ENCODE results near the gene RSPH10B.
"Not testable (repeated sequence)": the region's sequence is repeated elsewhere in the genome, so short reads cannot be mapped to it uniquely, and the experiment has no call there.

The RSPH10B gene

GRCh38 chr7:5931905-5932644 is 38.4 kb downstream of the RSPH10B start:
- in situ Hi-C loops (cut with HindIII; ENCODE audit: low pct_ligation_motif_present, low pct_unique_long_range_greater_than_20kb, low sequenced_read_pairs) = not testable (repeated sequence)
- DNase-seq = peak; percentile 73

DNA sequence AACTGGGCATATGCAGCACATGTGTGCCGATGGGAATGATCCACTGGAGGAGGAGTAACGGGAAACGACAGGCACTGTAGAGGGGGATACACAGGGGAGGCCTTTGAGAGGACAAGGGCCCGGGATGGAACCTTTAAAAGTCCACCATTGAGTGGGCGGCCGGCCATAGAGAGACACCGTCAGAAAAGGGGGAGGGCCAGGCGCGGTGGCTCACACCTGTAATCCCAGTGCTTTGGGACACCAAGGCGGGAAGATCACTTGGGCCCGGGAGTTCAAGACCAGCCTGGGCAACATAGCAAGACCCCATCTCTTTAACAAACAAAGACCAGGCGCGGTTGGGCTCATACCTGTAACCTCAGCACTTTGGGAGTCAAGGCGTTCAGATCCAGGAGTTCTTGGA is 39.2 kb downstream of the RSPH10B start:
- in situ Hi-C loops (cut with HindIII; ENCODE audit: low pct_ligation_motif_present, low pct_unique_long_range_greater_than_20kb, low sequenced_read_pairs); DNase-seq: not testable (repeated sequence)

GRCh38 chr7:5930290-5930689 is 40.2 kb downstream of the RSPH10B start:
- DNase-seq; in situ Hi-C loops (cut with HindIII; ENCODE audit: low pct_ligation_motif_present, low pct_unique_long_range_greater_than_20kb, low sequenced_read_pairs): not testable (repeated sequence)

DNA sequence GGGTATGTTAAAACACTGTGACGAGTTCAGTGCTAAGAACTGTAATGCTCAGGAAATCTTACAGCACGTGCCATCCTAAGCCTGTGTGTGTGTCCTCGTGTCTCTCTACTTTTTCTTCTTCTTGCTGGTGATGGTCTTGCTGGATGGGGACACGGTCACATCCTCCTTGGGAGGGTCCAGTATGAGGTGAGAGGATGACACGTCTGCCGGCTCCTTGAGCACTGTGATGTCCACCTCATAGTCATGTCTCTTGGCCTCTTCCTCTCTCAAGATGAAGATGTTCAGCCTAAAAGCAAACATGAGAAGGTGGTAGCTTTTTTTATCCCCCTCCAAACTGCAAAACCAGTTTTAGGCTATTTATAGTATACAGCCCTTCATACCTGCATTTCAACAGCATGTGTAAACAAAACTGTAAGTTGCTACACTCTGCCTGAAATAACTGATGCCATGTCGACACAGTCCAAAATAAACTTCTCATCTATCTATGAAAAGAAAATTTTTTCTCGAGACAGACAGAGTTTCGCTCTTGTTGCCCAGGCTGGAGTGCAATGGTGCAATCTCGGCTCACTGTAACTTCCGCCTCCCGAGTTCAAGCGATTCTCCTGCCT is 44.1 kb downstream of the RSPH10B start:
- DNase-seq; in situ Hi-C loops (cut with HindIII; ENCODE audit: low pct_ligation_motif_present, low pct_unique_long_range_greater_than_20kb, low sequenced_read_pairs): not testable (repeated sequence)

DNA sequence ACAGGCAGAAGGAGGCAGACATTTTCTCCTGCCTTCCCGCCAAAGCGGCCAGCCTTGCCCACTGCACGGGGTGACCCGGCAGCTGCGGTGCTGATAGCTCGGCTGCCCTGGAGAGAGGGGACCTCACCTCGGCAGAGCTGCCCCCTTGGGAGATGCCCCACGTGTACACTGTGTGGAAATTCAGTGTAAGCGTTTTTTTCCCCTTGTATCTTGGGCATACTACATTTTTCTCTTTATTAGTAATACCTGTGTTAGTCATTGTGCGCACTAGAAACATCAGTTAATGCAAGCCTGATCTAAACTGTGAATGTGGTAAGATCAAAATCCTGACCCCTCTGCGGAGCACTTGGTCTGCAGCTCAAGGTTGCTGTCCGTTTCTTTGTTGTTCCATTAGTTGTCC is 45.9 kb downstream of the RSPH10B start:
- in situ Hi-C loops (cut with HindIII; ENCODE audit: low pct_ligation_motif_present, low pct_unique_long_range_greater_than_20kb, low sequenced_read_pairs); DNase-seq: not testable (repeated sequence)

- DNase-seq; in situ Hi-C loops (cut with HindIII; ENCODE audit: low pct_ligation_motif_present, low pct_unique_long_range_greater_than_20kb, low sequenced_read_pairs): not testable (repeated sequence)
Observed at GRCh38 chr7:5924180-5924579, 46.3 kb downstream of the RSPH10B start.

DNA sequence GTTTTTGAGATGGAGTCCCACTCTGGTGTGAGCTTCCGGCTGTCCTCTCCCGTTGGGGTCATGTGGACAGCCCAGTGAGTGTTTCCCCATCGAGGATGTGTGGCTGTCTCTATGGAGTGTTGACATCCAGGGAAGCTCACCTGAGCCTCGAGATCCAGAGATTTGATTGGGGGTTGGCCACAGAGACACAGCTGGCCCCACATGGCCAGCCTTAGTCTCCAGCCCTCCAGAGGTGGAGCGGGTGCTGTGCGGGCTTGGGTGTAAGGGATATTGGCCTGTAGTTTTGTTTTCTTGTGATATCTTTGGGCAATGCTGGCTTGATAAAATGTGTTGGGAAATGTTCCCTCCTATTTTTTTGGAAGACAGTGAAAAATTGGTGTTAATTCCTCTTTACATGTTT is 54.0 kb downstream of the RSPH10B start:
- in situ Hi-C loops (cut with HindIII; ENCODE audit: low pct_ligation_motif_present, low pct_unique_long_range_greater_than_20kb, low sequenced_read_pairs); DNase-seq: not testable (repeated sequence)

GRCh38 chr7:5908835-5909234 is 61.7 kb downstream of the RSPH10B start:
- DNase-seq; in situ Hi-C loops (cut with HindIII; ENCODE audit: low pct_ligation_motif_present, low pct_unique_long_range_greater_than_20kb, low sequenced_read_pairs): not testable (repeated sequence)

DNA sequence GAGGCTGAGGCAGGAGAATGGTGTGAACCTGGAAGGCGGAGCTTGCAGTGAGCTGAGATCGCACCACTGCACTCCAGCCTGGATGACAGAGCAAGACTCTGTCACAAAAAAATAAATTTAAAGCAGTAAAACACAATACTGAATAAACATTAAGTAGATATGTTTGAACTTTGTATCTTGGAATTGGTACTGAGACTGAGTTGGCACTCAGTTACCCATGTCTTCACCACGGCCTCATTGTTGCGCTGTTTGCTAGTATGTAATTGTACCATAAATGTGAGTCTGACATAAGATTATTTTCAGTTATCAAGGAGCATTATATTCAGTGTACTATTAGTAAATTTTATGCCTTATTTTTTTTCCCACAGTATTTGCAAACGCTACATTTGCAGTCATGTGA is 65.8 kb downstream of the RSPH10B start:
- in situ Hi-C loops (cut with HindIII; ENCODE audit: low pct_ligation_motif_present, low pct_unique_long_range_greater_than_20kb, low sequenced_read_pairs); DNase-seq: not testable (repeated sequence)

DNA sequence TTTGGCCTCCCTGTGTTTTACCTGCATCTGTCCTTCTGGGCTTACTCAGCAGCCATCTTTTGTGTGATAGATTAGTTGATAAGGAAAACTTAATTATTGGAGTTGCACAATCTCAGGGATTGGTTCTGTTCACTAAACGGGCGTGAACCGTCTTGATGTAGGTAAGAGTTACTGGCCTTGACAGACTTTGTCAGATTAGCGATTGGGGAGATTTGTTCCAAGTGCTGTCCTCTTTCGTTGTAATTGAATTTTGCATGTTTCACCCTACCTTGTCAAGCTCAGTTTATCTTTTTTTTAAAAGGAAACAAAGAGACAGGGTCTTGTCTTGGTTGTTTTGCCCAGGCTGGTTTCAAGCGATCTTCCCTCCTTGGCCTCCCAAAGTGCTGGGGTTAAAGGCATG is 67.5 kb downstream of the RSPH10B start:
- DNase-seq; in situ Hi-C loops (cut with HindIII; ENCODE audit: low pct_ligation_motif_present, low pct_unique_long_range_greater_than_20kb, low sequenced_read_pairs): not testable (repeated sequence)

DNA sequence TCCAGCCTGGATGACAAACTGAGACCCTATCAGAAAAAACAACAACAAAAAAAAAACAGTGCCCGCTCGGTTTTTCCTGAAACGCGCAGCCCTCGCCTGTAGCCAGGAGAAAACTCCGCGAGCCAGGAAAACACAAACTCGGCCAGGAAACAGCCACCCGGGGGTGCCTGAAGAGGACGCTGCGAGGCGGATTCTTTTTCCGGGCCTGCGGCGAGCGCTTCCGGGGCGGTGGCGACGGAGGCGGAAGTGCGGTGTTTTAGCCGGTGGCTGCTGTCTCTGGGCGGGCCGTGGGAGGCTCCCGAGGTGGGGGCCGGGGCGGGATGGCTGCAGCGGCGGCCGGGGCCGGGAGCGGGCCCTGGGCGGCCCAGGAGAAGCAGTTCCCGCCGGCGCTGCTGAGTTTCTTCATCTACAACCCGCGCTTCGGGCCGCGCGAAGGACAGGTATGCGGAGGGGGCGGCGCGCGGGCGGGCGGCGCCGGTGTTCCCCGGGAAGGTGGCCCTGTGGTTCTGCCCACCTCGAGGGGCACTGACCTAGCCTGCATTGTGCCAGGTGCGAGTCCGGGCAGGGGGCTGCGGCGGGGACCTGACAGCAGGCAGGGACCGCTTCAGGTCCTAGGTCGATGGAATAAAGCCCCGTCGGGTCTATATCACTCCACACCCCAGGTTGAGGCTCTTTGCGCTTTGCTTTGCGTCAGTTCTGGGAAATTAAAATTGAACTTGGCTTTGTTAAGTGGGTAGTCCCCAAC is 71.8 kb downstream of the RSPH10B start, which contains the start of gene CCZ1:
Gene CCZ1 (plus strand): TSS at position 254 of the 745 bp plus-strand sequence. CDS start 67 bp downstream, at position 321.
- in situ Hi-C loops (cut with HindIII; ENCODE audit: low pct_ligation_motif_present, low pct_unique_long_range_greater_than_20kb, low sequenced_read_pairs) = not testable (repeated sequence)
- peak; percentile 81 for DNase-seq

DNA sequence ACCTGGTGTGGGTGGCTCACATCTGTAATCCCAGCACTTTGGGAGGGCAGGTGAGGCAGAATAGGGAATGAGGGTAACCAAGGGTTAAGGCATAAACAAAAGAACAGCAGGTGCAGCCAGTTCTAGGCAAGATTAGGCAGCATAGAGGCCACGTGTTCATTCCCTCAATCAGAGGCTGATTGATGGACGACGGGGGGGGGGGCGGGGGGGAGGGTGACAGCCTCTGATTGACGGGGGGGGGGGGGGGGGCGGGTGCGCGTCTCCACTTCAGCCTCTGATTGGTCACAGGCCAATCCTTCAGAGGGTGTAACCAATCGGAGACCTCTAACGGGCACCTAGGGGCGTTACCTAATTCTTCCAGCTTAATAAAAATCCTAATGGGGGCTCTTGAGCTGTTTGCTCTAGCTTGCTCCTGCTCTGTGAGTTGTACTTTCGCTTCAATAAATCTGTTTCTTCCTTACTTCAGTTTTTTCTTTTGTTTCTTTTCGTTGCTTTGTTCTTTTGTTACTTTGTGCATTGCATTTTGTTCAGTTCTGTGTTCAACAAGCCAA is 73.0 kb downstream of the RSPH10B start:
- in situ Hi-C loops (cut with HindIII; ENCODE audit: low pct_ligation_motif_present, low pct_unique_long_range_greater_than_20kb, low sequenced_read_pairs); DNase-seq: not testable (repeated sequence)

GRCh38 chr7:5892498-5892897 is 78.0 kb downstream of the RSPH10B start:
- in situ Hi-C loops (cut with HindIII; ENCODE audit: low pct_ligation_motif_present, low pct_unique_long_range_greater_than_20kb, low sequenced_read_pairs) = no loop called here

DNA sequence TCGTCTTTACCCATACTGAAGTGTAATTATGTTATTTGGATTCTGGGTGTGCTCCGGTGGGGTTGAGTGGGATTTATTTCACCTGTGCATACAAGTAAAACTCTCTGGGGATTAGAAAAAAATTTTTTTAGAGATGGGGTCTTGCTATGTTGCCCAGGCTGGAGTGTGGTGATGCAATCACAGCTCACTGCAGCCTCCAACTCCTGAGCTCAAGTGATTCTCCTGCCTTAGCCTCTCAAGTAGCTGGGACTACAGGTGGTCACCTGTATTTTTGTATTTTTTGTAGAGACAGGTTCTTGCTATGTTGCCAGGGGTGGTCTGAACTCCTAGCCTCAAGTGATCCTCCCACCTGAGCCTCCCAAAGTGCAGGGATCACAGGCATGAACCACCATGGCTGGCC is 80.2 kb downstream of the RSPH10B start:
- DNase-seq; in situ Hi-C loops (cut with HindIII; ENCODE audit: low pct_ligation_motif_present, low pct_unique_long_range_greater_than_20kb, low sequenced_read_pairs): not testable (repeated sequence)

More at GRCh38 chr7:5892498-5892897, 78.0 kb downstream of the RSPH10B start:
- DNase-seq = no peak

- in situ Hi-C loops (cut with HindIII; ENCODE audit: low pct_ligation_motif_present, low pct_unique_long_range_greater_than_20kb, low sequenced_read_pairs); DNase-seq: not testable (repeated sequence)
Observed at GRCh38 chr7:5888021-5888420, 82.5 kb downstream of the RSPH10B start.

DNA sequence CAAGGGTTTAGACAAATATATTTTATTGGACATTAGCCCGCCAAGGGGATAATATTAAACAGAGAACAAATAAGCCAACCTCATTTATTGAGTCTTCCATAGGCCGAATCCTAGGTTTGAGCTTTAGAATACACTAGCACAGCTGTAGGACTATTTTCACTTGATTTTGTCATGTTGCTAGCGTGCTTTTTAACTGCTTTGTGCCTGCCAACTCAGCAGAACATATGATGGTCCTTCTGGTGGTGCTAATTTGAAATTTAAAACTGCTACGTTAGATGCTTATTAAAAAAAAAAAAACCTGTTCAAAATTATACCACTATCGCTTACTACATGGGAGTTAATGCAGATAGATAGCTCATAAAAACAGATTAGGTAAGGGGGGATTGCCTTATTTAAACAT is 86.1 kb downstream of the RSPH10B start:
- DNase-seq; in situ Hi-C loops (cut with HindIII; ENCODE audit: low pct_ligation_motif_present, low pct_unique_long_range_greater_than_20kb, low sequenced_read_pairs): not testable (repeated sequence)

- DNase-seq; in situ Hi-C loops (cut with HindIII; ENCODE audit: low pct_ligation_motif_present, low pct_unique_long_range_greater_than_20kb, low sequenced_read_pairs): not testable (repeated sequence)
Observed at GRCh38 chr7:5880106-5880505, 90.4 kb downstream of the RSPH10B start.

GRCh38 chr7:5879591-5879990 is 90.9 kb downstream of the RSPH10B start:
- DNase-seq; in situ Hi-C loops (cut with HindIII; ENCODE audit: low pct_ligation_motif_present, low pct_unique_long_range_greater_than_20kb, low sequenced_read_pairs): not testable (repeated sequence)

Data from ACHN (cell line).